ENCODE measurements around the gene PHF5A. TPM values are rescaled to one million over a fixed set of nuclear protein-coding genes. Genes with fewer than 3 reads are reported as not detected.

Gene PHF5A
- total RNA-seq, 1 donor from 2014 or later, result 14.6 TPM

DNA sequence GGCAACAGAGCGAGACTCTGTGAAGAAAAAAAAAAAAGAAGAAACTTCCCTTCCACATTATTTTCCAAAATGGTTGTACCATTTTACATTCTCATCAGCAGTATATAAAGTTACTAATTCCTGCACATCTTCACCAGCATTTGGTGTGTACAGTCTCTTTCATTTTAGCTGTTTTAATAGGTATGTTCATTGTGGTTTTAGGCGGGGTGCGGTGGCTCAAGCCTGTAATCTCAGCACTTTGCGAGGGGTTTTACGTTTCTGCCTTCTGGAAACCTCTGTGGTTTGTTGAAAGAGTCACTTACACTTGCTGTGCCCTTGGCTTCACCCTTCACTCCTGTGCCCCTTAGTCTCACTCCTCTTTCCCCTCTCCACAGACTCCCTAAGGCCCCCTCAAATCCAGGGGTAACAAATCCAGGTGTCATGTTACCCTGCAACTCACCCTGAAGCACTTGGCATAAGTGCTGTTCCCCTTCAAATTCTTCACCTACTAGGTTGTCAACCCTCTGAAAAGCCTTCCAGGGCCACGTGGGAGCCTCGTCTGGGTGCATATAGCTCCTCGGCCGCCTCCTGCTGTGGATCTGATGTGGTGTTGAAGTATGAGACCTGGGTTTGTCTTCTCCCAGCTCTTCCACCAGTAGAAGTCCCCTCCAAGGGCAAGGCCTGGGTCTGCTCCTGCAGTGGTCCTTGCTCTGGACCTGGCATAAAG is 42.7 kb downstream of the PHF5A start:
- no peak for DNase-seq (ENCODE audit: low spot score)
- ATAC-seq, result no peak

DNA sequence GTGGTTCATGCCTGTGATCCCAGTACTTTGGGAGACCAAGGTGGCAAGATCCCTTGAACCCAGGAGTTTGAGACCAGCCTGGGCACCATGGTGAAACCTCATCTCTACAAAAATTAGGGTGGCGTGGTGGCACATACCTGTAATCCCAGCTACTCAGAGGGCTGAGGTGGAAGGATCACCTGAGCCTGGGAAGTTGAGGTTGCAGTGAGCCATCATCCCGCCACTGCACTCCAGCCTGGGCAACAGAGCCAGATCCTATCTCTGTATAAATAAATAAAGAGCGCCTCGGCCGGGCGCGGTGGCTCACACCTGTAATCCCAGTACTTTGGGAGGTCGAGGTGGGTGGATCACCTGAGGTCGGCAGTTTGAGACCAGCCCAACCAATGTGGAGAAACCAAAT is 49.8 kb downstream of the PHF5A start:
- ATAC-seq, result no peak

DNA sequence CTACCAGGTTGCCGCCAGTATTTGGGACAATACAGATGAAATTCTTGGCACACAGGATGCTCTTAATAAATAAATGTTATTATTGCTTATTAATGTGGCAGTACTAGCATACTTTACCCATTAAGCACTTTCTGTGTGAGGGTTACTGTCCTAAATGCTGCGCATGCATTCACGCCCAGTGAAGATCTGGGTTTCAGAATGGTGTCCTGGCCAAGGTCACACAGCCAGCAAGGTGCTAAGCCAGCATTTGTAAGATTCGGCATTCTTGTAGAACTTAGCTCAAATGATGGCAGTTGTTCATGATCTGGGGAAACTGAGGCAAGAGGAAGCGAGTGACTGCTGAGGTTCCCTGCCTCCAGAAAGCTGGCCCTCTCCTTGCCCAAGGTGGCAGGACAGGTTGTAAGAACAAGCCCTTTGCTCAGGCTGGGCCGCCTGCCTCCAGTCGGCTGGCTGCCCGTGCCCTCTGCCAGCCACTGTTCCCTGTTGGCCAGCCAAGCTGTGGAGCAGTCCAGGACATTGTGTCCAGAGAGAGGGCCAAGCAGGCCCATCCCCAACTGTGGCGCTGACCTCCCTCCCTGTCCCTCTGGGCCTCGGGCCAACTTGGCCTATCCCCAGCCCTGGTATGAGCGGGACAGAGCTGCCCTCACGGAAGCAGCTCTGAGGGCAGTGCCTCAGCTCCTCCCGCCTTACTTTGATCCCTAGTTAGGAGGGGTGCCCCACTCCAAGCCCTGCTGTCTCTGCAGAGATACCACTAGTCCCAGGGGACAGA is 50.7 kb downstream of the PHF5A start:
- DNase-seq (ENCODE audit: low spot score) (peak; percentile 100), ATAC-seq (peak; percentile 57)

More for the DNA sequence above, 49.8 kb downstream of the PHF5A start:
- DNase-seq (ENCODE audit: low spot score), result no peak

DNA sequence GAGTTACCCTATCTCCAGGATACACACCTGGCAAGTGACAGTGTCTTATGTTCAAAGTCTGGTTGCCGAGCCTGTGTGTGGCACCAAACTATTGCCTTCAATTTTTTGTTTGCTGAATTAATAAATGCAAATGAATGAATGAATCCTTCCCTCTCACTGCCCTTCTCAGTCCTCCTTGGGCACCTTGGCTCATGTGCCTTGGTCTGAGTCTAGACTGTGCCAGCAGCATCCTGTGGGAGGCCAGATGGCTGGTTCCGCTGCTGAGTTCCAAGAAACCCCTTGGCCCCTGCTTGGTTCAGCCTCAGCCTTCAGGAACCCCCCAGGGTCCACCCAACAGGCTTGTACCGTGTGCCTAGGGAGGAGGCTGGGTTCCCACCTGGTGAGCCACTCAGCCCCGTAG is 52.9 kb downstream of the PHF5A start:
- DNase-seq (ENCODE audit: low spot score) (no peak), ATAC-seq (no peak)

DNA sequence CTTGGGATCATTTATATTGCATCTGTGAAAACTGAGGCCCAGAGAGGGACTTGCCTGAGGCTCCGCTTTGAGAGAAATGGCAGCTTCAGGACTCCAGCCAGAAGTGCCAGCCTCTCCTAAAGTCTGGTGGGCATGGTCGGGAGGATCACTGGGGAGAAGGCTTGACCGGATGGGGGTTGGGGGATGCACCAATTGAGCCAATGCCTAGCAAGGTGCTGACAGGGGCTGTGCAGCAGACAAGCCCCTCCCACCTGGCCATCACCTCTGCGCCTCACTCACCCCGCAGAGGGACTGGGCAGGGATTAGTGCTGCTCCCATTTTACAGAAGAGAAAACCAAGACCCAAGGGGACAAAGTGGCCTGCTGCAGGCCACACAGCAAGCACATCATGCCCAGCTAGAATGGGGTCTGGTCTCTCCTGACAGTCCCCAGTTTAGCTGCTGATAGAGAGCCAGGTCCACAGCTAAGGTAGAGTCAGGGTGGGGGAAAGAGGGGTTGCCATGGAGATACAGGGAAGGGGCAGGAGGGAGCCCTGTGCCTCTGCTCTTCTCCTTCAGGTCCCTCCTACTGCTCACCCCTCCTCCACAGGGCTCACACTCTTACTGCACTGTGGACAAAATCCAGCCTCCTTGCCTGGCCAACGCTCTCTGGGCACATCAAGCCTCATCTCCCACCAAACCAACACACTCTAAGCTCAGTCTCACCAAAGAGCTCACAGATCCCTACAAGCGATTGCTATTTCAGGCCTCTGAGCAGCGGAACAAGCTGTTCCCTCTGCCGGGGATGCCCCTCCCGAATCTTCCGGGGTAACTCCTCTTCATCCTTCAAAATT is 57.3 kb downstream of the PHF5A start:
- DNase-seq (ENCODE audit: low spot score), result peak; percentile 48

DNA sequence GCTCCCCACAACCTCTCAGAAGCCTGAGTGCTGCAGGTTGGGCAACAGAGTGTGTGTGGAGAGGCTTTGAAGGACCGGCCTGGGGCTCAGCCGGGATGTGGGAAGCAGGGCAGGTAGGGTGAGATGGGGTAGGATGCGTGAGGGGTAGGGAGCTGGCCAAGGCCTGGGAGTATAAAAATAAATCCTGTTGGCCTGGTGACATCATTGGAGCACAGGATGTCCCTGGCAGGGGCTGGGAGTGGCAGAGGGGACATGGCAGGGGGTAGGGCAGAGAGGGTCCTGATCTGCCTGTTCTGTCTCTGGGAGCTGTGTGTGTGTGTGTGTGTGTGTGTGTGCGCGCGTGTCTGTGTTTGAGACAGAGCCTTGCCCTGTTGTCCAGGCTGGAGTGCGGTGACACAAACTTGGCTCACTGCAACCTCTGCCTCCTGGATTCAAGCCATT is 58.2 kb downstream of the PHF5A start:
- DNase-seq (ENCODE audit: low spot score) (peak; percentile 85), ATAC-seq (peak; percentile 31)

More for the DNA sequence above, 57.3 kb downstream of the PHF5A start:
- ATAC-seq, result no peak

Other genes with a start within 250 kb of the PHF5A start
- gene CHADL, start 227.8 kb downstream of the PHF5A start, total RNA-seq, result 2.5 TPM
- gene RANGAP1, start 182.5 kb downstream of the PHF5A start, total RNA-seq, result 34.7 TPM
- 53.8 TPM for gene ZC3H7B, start 167.2 kb downstream of the PHF5A start, total RNA-seq
- 26.3 TPM for gene TEF, start 86.8 kb downstream of the PHF5A start, total RNA-seq
- 40.1 TPM for gene TOB2, start 21.9 kb downstream of the PHF5A start, total RNA-seq
- 71.8 TPM for gene ACO2, start 425 bp upstream of the PHF5A start, total RNA-seq
- 22.5 TPM for gene POLR3H, start 75.8 kb upstream of the PHF5A start, total RNA-seq
- gene CSDC2, start 92.3 kb upstream of the PHF5A start, total RNA-seq, result 0.88 TPM
- gene PMM1, start 121.1 kb upstream of the PHF5A start, total RNA-seq, result 51.8 TPM
- 40.5 TPM for gene DESI1, start 152.4 kb upstream of the PHF5A start, total RNA-seq
- 65.9 TPM for gene XRCC6, start 152.6 kb upstream of the PHF5A start, total RNA-seq
- gene SNU13, start 220.2 kb upstream of the PHF5A start, total RNA-seq, result 39.7 TPM
- 0.53 TPM for gene MEI1, start 230.8 kb upstream of the PHF5A start, total RNA-seq

All from left lobe of liver (tissue), 2 donors.